PC-3 (cell line): ENCODE data around the gene DNAL1.

ENCODE experiments used
- EZH2 ChIP-seq: fragments of 300-600 bp; sonication (generic); IDR thresholded peaks from one replicate; pipeline ENCODE4 v1.6.1; 2017; ENCODE audit warnings: antibody characterized with exemption, mild to moderate bottlenecking, low read length; ENCODE audit not compliant: unreplicated experiment
- TF ChIP-seq, protein P1 (sequence below): fragments of 300-600 bp; sonication (generic); conservative IDR thresholded peaks from 2 replicates; pipeline ENCODE4 v1.5.1; 2017; ENCODE audit warnings: antibody characterized with exemption, low read depth, mild to moderate bottlenecking, low read length

DNA sequence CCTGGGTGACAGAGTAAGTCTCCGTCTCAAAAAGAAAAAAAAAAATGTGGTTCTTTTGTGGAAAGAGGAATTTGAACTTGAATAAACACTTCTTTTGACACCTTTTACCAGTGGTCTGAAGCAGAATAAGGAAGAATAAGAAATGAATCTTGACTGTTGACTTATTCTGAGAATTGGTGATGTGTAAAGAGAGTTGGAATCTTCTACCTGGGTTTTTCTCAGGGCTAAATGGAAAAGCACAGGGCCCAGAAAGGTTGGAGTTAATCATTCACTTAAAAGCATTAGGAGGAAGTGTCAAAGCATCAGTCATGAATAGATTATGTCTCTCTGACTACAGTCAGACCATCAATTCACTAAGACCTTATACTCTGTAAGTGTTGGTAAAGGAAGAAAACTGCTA lies 55.5 kb downstream of the DNAL1 start:
- TF ChIP-seq, protein P1, sequence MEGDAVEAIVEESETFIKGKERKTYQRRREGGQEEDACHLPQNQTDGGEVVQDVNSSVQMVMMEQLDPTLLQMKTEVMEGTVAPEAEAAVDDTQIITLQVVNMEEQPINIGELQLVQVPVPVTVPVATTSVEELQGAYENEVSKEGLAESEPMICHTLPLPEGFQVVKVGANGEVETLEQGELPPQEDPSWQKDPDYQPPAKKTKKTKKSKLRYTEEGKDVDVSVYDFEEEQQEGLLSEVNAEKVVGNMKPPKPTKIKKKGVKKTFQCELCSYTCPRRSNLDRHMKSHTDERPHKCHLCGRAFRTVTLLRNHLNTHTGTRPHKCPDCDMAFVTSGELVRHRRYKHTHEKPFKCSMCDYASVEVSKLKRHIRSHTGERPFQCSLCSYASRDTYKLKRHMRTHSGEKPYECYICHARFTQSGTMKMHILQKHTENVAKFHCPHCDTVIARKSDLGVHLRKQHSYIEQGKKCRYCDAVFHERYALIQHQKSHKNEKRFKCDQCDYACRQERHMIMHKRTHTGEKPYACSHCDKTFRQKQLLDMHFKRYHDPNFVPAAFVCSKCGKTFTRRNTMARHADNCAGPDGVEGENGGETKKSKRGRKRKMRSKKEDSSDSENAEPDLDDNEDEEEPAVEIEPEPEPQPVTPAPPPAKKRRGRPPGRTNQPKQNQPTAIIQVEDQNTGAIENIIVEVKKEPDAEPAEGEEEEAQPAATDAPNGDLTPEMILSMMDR: no peak
- TF ChIP-seq EZH2: no peak
